Uterus (tissue), 2 donors: Measurements from ENCODE around the gene SAC3D1.

Experiments used
- POLR2A ChIP-seq, 2 donors: fragments of 450-650 bp; IDR thresholded peaks; one replicate each; pipeline ENCODE4 v1.6.1; 2016; ENCODE audit warnings: antibody characterized with exemption in 2 of 2, mild to moderate bottlenecking in 1 of 2, moderate library complexity in 1 of 2
- TF ChIP-seq, protein P1 (sequence below), 4 experiments: fragments of 200-600 bp in 2 of 4; fragments of 450-650 bp in 2 of 4; sonication (generic) in 2 of 4; IDR thresholded peaks; one replicate each; pipeline ENCODE4 v1.5.1; 2016 to 2019; ENCODE audit warnings: antibody characterized with exemption in 4 of 4, mild to moderate bottlenecking in 2 of 4, moderate library complexity in 1 of 4

GRCh38 chr11:65059523-65059922, 18.5 kb downstream of the SAC3D1 start:
- TF ChIP-seq, protein P1, sequence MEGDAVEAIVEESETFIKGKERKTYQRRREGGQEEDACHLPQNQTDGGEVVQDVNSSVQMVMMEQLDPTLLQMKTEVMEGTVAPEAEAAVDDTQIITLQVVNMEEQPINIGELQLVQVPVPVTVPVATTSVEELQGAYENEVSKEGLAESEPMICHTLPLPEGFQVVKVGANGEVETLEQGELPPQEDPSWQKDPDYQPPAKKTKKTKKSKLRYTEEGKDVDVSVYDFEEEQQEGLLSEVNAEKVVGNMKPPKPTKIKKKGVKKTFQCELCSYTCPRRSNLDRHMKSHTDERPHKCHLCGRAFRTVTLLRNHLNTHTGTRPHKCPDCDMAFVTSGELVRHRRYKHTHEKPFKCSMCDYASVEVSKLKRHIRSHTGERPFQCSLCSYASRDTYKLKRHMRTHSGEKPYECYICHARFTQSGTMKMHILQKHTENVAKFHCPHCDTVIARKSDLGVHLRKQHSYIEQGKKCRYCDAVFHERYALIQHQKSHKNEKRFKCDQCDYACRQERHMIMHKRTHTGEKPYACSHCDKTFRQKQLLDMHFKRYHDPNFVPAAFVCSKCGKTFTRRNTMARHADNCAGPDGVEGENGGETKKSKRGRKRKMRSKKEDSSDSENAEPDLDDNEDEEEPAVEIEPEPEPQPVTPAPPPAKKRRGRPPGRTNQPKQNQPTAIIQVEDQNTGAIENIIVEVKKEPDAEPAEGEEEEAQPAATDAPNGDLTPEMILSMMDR (IDR thresholded peaks at IDR 0.05) = no peak
- no peak for TF ChIP-seq POLR2A (IDR thresholded peaks at IDR 0.05)
